ENCODE data around the gene CXCL1. TPM values are rescaled to one million over a fixed set of nuclear protein-coding genes. Genes with fewer than 3 reads are reported as not detected.

The CXCL1 gene
- total and polyA plus RNA-seq, 2 donors (not counting 3 experiments of a cell fraction or from before 2014, with no cell fraction given): 20.0 to 26.7 TPM

DNA sequence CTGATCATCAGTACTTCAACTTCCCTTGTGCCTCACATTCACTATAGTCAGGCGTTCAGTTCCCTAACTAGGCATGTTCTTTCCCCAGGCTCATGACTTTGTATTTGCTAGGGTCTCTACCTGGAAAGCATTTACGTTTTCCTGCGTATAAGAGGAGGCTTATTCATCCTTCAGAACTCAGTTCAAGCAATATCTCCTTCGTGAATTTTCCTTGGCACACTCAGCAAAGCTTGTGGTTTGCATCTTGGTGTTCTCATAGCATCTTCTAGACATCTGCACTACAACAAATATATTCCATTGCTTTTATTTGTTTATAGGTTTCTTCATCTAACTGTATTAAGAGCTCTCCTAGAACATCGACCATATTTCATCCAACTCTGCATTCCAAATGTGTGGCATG, 30.1 kb upstream of the CXCL1 start:
- dilution Hi-C loops (cut with MboI; ENCODE audit: extremely low pct_ligation_motif_present, low sequenced_read_pairs) (no loop called here), intact Hi-C loops (cut with micrococcal nuclease) (no loop called here)
- Histone ChIP-seq H3K36me3 (ENCODE audit: control insufficient read depth in 2 of 2, extremely low read depth in 1 of 2, insufficient read depth in 2 of 2, low read length in 2 of 2) (no peaks in the 10 kb centered on the region), H2AFZ (ENCODE audit: low read depth, low read length) (no peak overlapping the region), H3K4me3 (replicated peaks in 1 of 3; ENCODE audit: insufficient read depth in 1 of 3, low read depth in 1 of 3, low read length in 3 of 3) (no peak overlapping the region), H3K27ac (ENCODE audit: insufficient read depth, low read depth, low read length) (no peak overlapping the region), H3K27me3 (ENCODE audit: control insufficient read depth in 2 of 2, insufficient read depth in 2 of 2, low read length in 2 of 2) (no peaks in the 10 kb centered on the region), H3K4me1 (ENCODE audit: control insufficient read depth, extremely low read depth, insufficient read depth, low read length) (peaks cover 25% of the 10 kb centered on the region), H3K9me1 (replicated peaks; ENCODE audit: control insufficient read depth, extremely low read depth, insufficient read depth, low read length) (no peaks in the 10 kb centered on the region), H3K9me3 (replicated peaks; ENCODE audit: control insufficient read depth, insufficient read depth, low read length) (no peaks in the 10 kb centered on the region), H3K9ac (replicated peaks; ENCODE audit: extremely low read depth, insufficient read depth, low read length) (no peak overlapping the region), H3K4me2 (ENCODE audit: insufficient read depth, low read length) (no peak overlapping the region), H3K79me2 (ENCODE audit: control insufficient read depth, insufficient read depth, low read length) (no peaks in the 10 kb centered on the region), H4K20me1 (replicated peaks; ENCODE audit: control insufficient read depth, extremely low read depth, insufficient read depth, low read length) (no peaks in the 10 kb centered on the region)
- TF ChIP-seq JUN (IDR thresholded peaks at IDR 0.05; ENCODE audit: borderline replicate concordance, insufficient read depth, insufficient read length, low read depth): no peak
- TF ChIP-seq, protein P1, sequence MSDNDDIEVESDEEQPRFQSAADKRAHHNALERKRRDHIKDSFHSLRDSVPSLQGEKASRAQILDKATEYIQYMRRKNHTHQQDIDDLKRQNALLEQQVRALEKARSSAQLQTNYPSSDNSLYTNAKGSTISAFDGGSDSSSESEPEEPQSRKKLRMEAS (IDR thresholded peaks at IDR 0.05; ENCODE audit: insufficient read depth, insufficient read length): no peak
- no peak for TF ChIP-seq MYC (IDR thresholded peaks at IDR 0.05; ENCODE audit: low read depth, low read length)
- TF ChIP-seq, protein P2, sequence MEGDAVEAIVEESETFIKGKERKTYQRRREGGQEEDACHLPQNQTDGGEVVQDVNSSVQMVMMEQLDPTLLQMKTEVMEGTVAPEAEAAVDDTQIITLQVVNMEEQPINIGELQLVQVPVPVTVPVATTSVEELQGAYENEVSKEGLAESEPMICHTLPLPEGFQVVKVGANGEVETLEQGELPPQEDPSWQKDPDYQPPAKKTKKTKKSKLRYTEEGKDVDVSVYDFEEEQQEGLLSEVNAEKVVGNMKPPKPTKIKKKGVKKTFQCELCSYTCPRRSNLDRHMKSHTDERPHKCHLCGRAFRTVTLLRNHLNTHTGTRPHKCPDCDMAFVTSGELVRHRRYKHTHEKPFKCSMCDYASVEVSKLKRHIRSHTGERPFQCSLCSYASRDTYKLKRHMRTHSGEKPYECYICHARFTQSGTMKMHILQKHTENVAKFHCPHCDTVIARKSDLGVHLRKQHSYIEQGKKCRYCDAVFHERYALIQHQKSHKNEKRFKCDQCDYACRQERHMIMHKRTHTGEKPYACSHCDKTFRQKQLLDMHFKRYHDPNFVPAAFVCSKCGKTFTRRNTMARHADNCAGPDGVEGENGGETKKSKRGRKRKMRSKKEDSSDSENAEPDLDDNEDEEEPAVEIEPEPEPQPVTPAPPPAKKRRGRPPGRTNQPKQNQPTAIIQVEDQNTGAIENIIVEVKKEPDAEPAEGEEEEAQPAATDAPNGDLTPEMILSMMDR (IDR thresholded peaks at IDR 0.05; ENCODE audit: extremely low read depth in 1 of 2, insufficient read depth in 1 of 2, low read depth in 1 of 2, low read length in 2 of 2): no peak
- no peak for TF ChIP-seq EZH2 (IDR thresholded peaks at IDR 0.05; ENCODE audit: borderline replicate concordance, low read depth, low read length, severe bottlenecking)
- TF ChIP-seq POLR2A (IDR thresholded peaks at IDR 0.05; ENCODE audit: low read depth, low read length): no peak
- no peak for TF ChIP-seq POLR2AphosphoS5 (IDR thresholded peaks at IDR 0.05; ENCODE audit: insufficient read depth, low read depth, low read length)
- TF ChIP-seq FOS (IDR thresholded peaks at IDR 0.05; ENCODE audit: borderline replicate concordance, insufficient read depth, low read length): no peak
- TF ChIP-seq GATA2 (IDR thresholded peaks at IDR 0.05; ENCODE audit: insufficient read depth, insufficient read length, low read depth, low read length): no peak
- no TSS peak for BruUV-seq (replicated peaks)
- DNase-seq (ENCODE audit: low read depth, low spot score) (no peak), FAIRE-seq (no peak)
- POLR2A ChIA-PET: no interaction called here
- CTCF ChIA-PET: interaction anchor here (1.3 kb wide), 1 partner anchor 26 kb away, joined by 3 read pairs; no protein-coding TSS in a partner anchor
